Osteoblast (primary cell): ENCODE measurements around the gene WDR73. TPM values are rescaled to one million over a fixed set of nuclear protein-coding genes. Genes with fewer than 3 reads are reported as not detected.

ENCODE experiments used
- DNase-seq: peaks from one replicate; pipeline ENCODE4 v3.0.0; 2011; ENCODE audit warnings: low spot score, mixed read lengths; ENCODE audit not compliant: insufficient read length; ENCODE audit errors: missing footprints
- H2AFZ ChIP-seq: 2 replicates; pipeline ENCODE4 v1.6.0; 2011; ENCODE audit warnings: mild to moderate bottlenecking, low read length
- H3K27ac ChIP-seq: 2 replicates; pipeline ENCODE4 v1.5.1; 2011; ENCODE audit warnings: mild to moderate bottlenecking, low read depth, low read length, moderate library complexity
- H3K27me3 ChIP-seq: 2 replicates; pipeline ENCODE4 v1.6.0; 2012; ENCODE audit warnings: mild to moderate bottlenecking, control low read depth, inconsistent platforms, low read length, moderate library complexity; ENCODE audit not compliant: insufficient read depth
- H3K36me3 ChIP-seq: 2 replicates; pipeline ENCODE4 v1.5.1; 2011; ENCODE audit warnings: mild to moderate bottlenecking, low read length, control low read depth, moderate library complexity; ENCODE audit not compliant: insufficient read depth
- H3K4me1 ChIP-seq: 2 replicates; pipeline ENCODE4 v1.5.1; 2011; ENCODE audit warnings: mild to moderate bottlenecking, low read length, control low read depth, moderate library complexity; ENCODE audit not compliant: insufficient read depth
- H3K4me2 ChIP-seq: 2 replicates; pipeline ENCODE4 v1.6.0; 2011; ENCODE audit warnings: mild to moderate bottlenecking, low read length; ENCODE audit not compliant: insufficient read depth
- H3K4me3 ChIP-seq: fragments of 200-600 bp; sonication (generic); 3 replicates; pipeline ENCODE4 v1.5.1; 2012; ENCODE audit warnings: mild to moderate bottlenecking, low read length, inconsistent platforms; ENCODE audit not compliant: insufficient read depth
- H3K79me2 ChIP-seq: 2 replicates; pipeline ENCODE4 v1.6.0; 2012; ENCODE audit warnings: mild to moderate bottlenecking, low read length, control low read depth, inconsistent platforms; ENCODE audit not compliant: insufficient read depth
- H3K9me3 ChIP-seq: 2 replicates; pipeline ENCODE4 v1.5.1; 2011; ENCODE audit warnings: low read depth, low read length, control low read depth
- H4K20me1 ChIP-seq: 2 replicates; pipeline ENCODE4 v1.6.0; 2012; ENCODE audit warnings: mild to moderate bottlenecking, low read length, control low read depth; ENCODE audit not compliant: insufficient read depth
- CTCF ChIP-seq: IDR thresholded peaks from 2 replicates; pipeline ENCODE4 v1.5.1; 2011; ENCODE audit warnings: mild to moderate bottlenecking, low read depth, low read length, moderate library complexity; ENCODE audit errors: extremely low read depth
- total RNA-seq: library from RNA; depleted of rRNA; stranded (reverse); fragments of >200 nt; gene quantifications from 2 replicates; pipeline ENCODE4 v1.2.3, GENCODE V29; 2012

WDR73 gene
- total RNA-seq, 1 donor = 35.1 TPM

- H3K36me3 ChIP-seq = peaks cover 3% of the 10 kb centered on the region
- H4K20me1 ChIP-seq = no peaks in the 10 kb centered on the region
- no peaks in the 10 kb centered on the region for H3K9me3 ChIP-seq
These were observed 53.2 kb downstream of the WDR73 start, which contains the start of gene ZSCAN2 for GRCh38 chr15:84600687-84601554. Gene ZSCAN2 (plus strand): TSS chr15:84601009. CDS start chr15:84603928, 2,919 bp downstream.

GRCh38 chr15:84600331-84600686, 53.8 kb downstream of the WDR73 start:
- peaks cover under 1% of the 10 kb centered on the region for H3K79me2 ChIP-seq
- H3K27me3 ChIP-seq = no peaks in the 10 kb centered on the region
- H3K4me2 ChIP-seq = peak overlapping the region; percentile 85
- DNase-seq = peak; percentile 92
- peak overlapping the region; percentile 76 for H3K4me3 ChIP-seq
- peaks cover 11% of the 10 kb centered on the region for H3K4me1 ChIP-seq
- H3K9me3 ChIP-seq = no peaks in the 10 kb centered on the region
- no peak overlapping the region for H3K27ac ChIP-seq
- TF ChIP-seq CTCF = no peak
- no peaks in the 10 kb centered on the region for H4K20me1 ChIP-seq
- H3K36me3 ChIP-seq = no peaks in the 10 kb centered on the region
- peak overlapping the region; percentile 95 for H2AFZ ChIP-seq

More at GRCh38 chr15:84600687-84601554, 53.2 kb downstream of the WDR73 start, which contains the start of gene ZSCAN2:
- Histone ChIP-seq H3K4me3 (peak within 1 kb of the TSS; percentile 76), H3K27me3 (no peaks in the 10 kb centered on the region), H3K4me2 (peak within 1 kb of the TSS; percentile 85), H2AFZ (peak within 1 kb of the TSS; percentile 95), H3K79me2 (peaks cover 6% of the 10 kb centered on the region), H3K4me1 (peaks cover 13% of the 10 kb centered on the region), H3K27ac (peak within 1 kb of the TSS; percentile 64)
- no peak for TF ChIP-seq CTCF
- peak; percentile 99 for DNase-seq

GRCh38 chr15:84599906-84600305, 54.2 kb downstream of the WDR73 start:
- Histone ChIP-seq H3K27me3 (no peaks in the 10 kb centered on the region), H3K4me3 (no peak overlapping the region), H3K4me1 (peaks cover 7% of the 10 kb centered on the region), H3K27ac (peak overlapping the region; percentile 23), H3K9me3 (no peaks in the 10 kb centered on the region), H3K79me2 (no peaks in the 10 kb centered on the region), H2AFZ (no peak overlapping the region), H4K20me1 (no peaks in the 10 kb centered on the region), H3K4me2 (peak overlapping the region; percentile 85), H3K36me3 (no peaks in the 10 kb centered on the region)
- no peak for DNase-seq
- no peak for TF ChIP-seq CTCF

- Histone ChIP-seq H3K36me3 (no peaks in the 10 kb centered on the region), H4K20me1 (no peaks in the 10 kb centered on the region), H2AFZ (no peak overlapping the region), H3K4me1 (peaks cover 3% of the 10 kb centered on the region), H3K79me2 (no peaks in the 10 kb centered on the region), H3K27ac (no peak overlapping the region), H3K9me3 (no peaks in the 10 kb centered on the region), H3K4me2 (no peak overlapping the region), H3K27me3 (no peaks in the 10 kb centered on the region), H3K4me3 (no peak overlapping the region)
- peak; percentile 92 for TF ChIP-seq CTCF
- DNase-seq = no peak
These were observed 55.1 kb downstream of the WDR73 start for GRCh38 chr15:84598993-84599392.
